Esophagus squamous epithelium (tissue), 5 donors: ENCODE measurements around the gene C1orf74. TPM values are rescaled to one million over a fixed set of nuclear protein-coding genes. Genes with fewer than 3 reads are reported as not detected.

Experiments
- DNase-seq: peaks from one replicate; lab custom pipeline; 2025; lab: John Stamatoyannopoulos, UW
- H3K27ac ChIP-seq, 4 donors: fragments of 200-600 bp; sonication (generic); one replicate each; pipeline ENCODE4 v1.5.1; 2016 to 2019; ENCODE audit warnings: mild to moderate bottlenecking in 1 of 4
- H3K27me3 ChIP-seq, 4 donors: fragments of 200-600 bp; sonication (generic); 1 replicate in 3 of 4; 2 replicates in 1 of 4; pipeline versions ENCODE4 v1.5.1 to v1.6.0; 2017 to 2021; ENCODE audit warnings: antibody characterized with exemption in 1 of 4
- H3K36me3 ChIP-seq, 3 donors: fragments of 200-600 bp; sonication (generic); one replicate each; pipeline ENCODE4 v1.5.1; 2016 to 2019
- H3K4me1 ChIP-seq, 3 donors: fragments of 200-600 bp; sonication (generic); one replicate each; pipeline ENCODE4 v1.5.1; 2017 to 2019
- H3K4me3 ChIP-seq, 4 donors: fragments of 200-600 bp; sonication (generic); 1 replicate in 3 of 4; 2 replicates in 1 of 4; pipeline ENCODE4 v1.5.1; 2016 to 2019; ENCODE audit warnings: mild to moderate bottlenecking in 2 of 4, moderate library complexity in 1 of 4
- H3K9me3 ChIP-seq, 3 donors: fragments of 200-600 bp; sonication (generic); one replicate each; pipeline ENCODE4 v1.5.1; 2016 to 2019
- CTCF ChIP-seq, 6 experiments: fragments of 450-650 bp in 4 of 6; fragments of 200-600 bp in 2 of 6; sonication (generic) in 2 of 6; IDR thresholded peaks; one replicate each; pipeline ENCODE4 v1.5.1; 2016 to 2019; ENCODE audit warnings: antibody characterized with exemption in 6 of 6, mild to moderate bottlenecking in 4 of 6, moderate library complexity in 4 of 6
- POLR2A ChIP-seq, 4 donors: fragments of 450-650 bp; IDR thresholded peaks; one replicate each; pipeline ENCODE4 v1.6.1; 2017; ENCODE audit warnings: antibody characterized with exemption in 4 of 4, mild to moderate bottlenecking in 4 of 4, moderate library complexity in 3 of 4
- WGBS, 2 donors: methylation state at CpG; one replicate each; pipeline ENCODE4 v1.1.5; 2018; 5-methylcytosine and 5-hydroxymethylcytosine counted together
- intact Hi-C: fragments of 100-400 bp; cut with DNase I; formaldehyde crosslinking; loops from one replicate; pipeline ENCODE4 v1.15.0; 2022
- total RNA-seq, 4 donors: library from RNA; depleted of rRNA; stranded (reverse); fragments of >200 nt; gene quantifications; one replicate each; pipeline ENCODE4 v1.1.0, GENCODE V29; 2016
- donor health status: DM: yes; HTN: yes; CAD: no.

C1orf74 gene
- total RNA-seq, 4 donors from 2014 or later: 2.9 to 6.2 (median 4.1) TPM

- TF ChIP-seq CTCF (IDR thresholded peaks at IDR 0.05): no peak
- TF ChIP-seq POLR2A (IDR thresholded peaks at IDR 0.05): no peak
- intact Hi-C loops: no loop called here
- no peak overlapping the region for H3K4me3 ChIP-seq
- peaks cover 0 to 2% (median 0%) of the 10 kb centered on the region in 3 donors for H3K4me1 ChIP-seq
- no peaks in the 10 kb centered on the region for H3K27me3 ChIP-seq
- no peaks in the 10 kb centered on the region for H3K9me3 ChIP-seq
- no peak for DNase-seq
- no peaks in the 10 kb centered on the region for H3K36me3 ChIP-seq
- H3K27ac ChIP-seq: peak overlapping the region in 1 of 4 donors; percentile 3
- 63 to 75% methylated on average over 3 of the region's 3 CpGs for WGBS, 2 donors
These were observed 50.8 kb downstream of the C1orf74 start for GRCh38 chr1:209733409-209734192.

GRCh38 chr1:209732725-209733124 lies 51.6 kb downstream of the C1orf74 start:
- WGBS, 2 donors: 60 to 89% methylated on average over 1 of the region's 1 CpG
- TF ChIP-seq CTCF (IDR thresholded peaks at IDR 0.05) (no peak), POLR2A (IDR thresholded peaks at IDR 0.05) (no peak)
- no peak overlapping the region for H3K27ac ChIP-seq
- H3K4me1 ChIP-seq: peaks cover 0 to 2% (median 0%) of the 10 kb centered on the region in 3 donors
- no peaks in the 10 kb centered on the region for H3K9me3 ChIP-seq
- H3K27me3 ChIP-seq: no peaks in the 10 kb centered on the region
- H3K4me3 ChIP-seq: no peak overlapping the region
- no peak for DNase-seq
- intact Hi-C loops: no loop called here
- no peaks in the 10 kb centered on the region for H3K36me3 ChIP-seq

GRCh38 chr1:209729436-209729835 lies 54.9 kb downstream of the C1orf74 start:
- no peak overlapping the region for H3K4me3 ChIP-seq
- H3K9me3 ChIP-seq: no peaks in the 10 kb centered on the region
- 64 to 75% methylated on average over 1 of the region's 1 CpG for WGBS, 2 donors
- H3K4me1 ChIP-seq: peaks cover 0 to 2% (median 0%) of the 10 kb centered on the region in 3 donors
- no peak overlapping the region for H3K27ac ChIP-seq
- H3K36me3 ChIP-seq: no peaks in the 10 kb centered on the region
- intact Hi-C loops: no loop called here
- no peak for DNase-seq
- H3K27me3 ChIP-seq: no peaks in the 10 kb centered on the region
- no peak for TF ChIP-seq POLR2A (IDR thresholded peaks at IDR 0.05)
- TF ChIP-seq CTCF (IDR thresholded peaks at IDR 0.05): no peak

Other genes with a start within 250 kb of the C1orf74 start
- under 1 TPM in 1 of 4 donors, not detected in 3; 0.19 TPM for gene CAMK1G, start 200.8 kb downstream of the C1orf74 start, total RNA-seq
- 100 to 1,000 TPM in 3 of 4 donors, 10 to 100 TPM in 1; 65.4 to 121 (median 113) TPM for gene LAMB3, start 132.1 kb downstream of the C1orf74 start, total RNA-seq
- 10 to 100 TPM in 1 of 4 donors, 1 to 10 TPM in 3; 6.7 to 25.2 (median 7.1) TPM for gene G0S2, start 109.1 kb downstream of the C1orf74 start, total RNA-seq
- gene HSD11B1, start 79.7 kb downstream of the C1orf74 start, total RNA-seq: 1 to 10 TPM in 3 of 4 donors, not detected in 1; 1.5 to 5.9 (median 4.0) TPM
- gene TRAF3IP3, start 28.5 kb downstream of the C1orf74 start, total RNA-seq: 10 to 100 TPM in 1 of 4 donors, 1 to 10 TPM in 3; 1.2 to 10.3 (median 1.9) TPM
- 100 to 1,000 TPM in 2 of 4 donors, 10 to 100 TPM in 2; 94.8 to 110 (median 98.6) TPM for gene IRF6, start 21.6 kb upstream of the C1orf74 start, total RNA-seq
- gene UTP25, start 43.4 kb upstream of the C1orf74 start, total RNA-seq: 10 to 100 TPM in 1 of 4 donors, 1 to 10 TPM in 3; 3.9 to 13.5 (median 7.8) TPM
- gene SYT14, start 153.7 kb upstream of the C1orf74 start, total RNA-seq: not detected